ENCODE measurements around the gene RASSF1.
"Not testable (repeated sequence)": the region's sequence is repeated elsewhere in the genome, so short reads cannot be mapped to it uniquely, and the experiment has no call there.

RASSF1 gene

DNA sequence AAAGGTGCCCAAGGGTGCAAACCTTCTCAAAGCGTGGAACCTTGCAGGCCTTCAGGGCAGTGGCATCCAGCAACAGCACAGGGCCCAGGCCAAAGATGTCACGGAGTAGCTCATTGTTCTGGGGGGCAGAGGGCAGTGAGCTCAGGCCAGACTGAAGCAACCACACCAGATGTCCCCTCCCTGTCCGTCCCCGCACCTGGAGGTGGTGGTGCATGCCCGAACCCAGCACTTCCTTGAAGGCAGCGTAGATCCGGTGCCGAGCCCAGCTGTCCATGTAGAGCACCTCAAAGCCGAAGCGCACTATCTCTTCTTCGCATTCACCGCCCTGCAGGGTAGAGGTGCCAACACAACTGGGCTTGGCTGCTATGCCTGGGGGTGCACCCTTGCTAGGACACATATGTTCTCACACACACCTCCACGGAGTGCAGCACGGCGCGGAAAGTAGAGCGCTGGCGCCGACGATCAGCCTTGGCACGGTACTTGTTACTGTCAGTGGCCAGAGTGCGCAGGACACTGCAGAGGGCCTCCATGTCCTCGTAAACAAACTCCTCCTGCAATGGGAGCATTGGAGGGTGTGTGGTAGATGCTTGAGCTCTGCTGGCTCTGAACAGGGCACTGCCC lies 52.1 kb downstream of the RASSF1 start:
- DNase-seq (ENCODE audit: low spot score) (no peak), FAIRE-seq (no peak)

DNA sequence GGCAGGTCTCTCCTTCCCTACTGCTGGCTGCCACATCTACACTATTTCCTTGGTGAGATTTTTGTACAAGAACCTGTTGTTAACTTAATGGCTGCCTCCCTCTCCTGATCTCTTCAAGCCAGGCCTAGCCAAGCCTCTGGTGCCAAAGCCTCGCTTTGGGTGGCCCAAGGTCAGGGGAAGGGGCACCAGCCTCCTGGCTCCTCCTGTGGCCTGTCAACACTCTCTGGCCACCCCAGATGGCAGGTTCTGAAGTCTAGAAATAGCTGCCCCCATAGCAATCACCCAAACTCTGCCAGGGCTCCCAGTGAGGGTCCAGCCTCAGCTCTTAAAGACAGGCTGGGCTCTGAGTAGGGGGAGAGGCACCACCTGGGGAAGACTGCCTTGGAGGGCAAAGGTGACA lies 53.4 kb downstream of the RASSF1 start:
- no peak for FAIRE-seq
- DNase-seq (ENCODE audit: low spot score), result no peak

DNA sequence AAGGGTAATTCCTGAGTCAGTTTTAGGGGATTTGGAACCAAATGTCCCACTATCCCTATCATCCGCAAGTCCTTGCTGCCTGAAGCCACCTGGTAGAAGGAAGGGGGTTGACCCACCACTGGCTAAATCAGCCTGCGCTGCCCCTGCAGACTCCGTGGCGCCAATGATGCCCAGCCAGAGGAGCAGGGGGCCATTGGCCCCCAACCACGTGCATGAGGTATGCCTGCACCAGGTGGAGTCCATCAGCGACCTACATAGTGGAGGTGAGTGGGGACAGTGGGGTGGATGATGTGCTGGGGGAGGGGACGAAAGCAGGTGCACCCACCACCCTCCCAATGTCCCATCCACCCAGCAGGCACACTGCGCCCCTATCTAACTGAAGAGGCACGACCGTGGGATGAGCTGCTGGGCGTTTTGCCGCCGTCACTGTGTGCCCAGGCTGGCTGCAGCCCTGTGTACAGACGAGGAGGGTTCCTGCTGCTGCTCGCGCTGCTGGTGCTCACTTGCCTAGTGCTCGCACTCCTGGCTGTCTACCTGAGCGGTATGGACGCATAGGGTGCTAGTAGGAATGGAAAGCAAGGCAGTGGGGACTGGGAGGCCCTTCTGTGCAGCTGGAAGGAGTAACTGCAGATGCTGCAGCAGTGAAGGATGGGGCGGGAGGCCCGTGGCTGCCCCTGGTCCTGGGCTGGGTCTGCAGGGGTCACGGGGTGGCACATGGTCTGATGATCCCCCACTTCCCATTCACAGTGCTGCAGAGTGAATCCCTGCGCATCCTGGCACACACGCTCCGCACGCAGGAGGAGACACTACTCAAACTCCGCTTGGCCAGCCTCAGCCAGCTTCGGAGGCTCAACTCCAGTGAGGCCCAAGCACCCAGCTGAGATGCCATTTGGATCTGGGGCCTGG lies 54.1 kb downstream of the RASSF1 start:
- DNase-seq (ENCODE audit: low spot score) (no peak), FAIRE-seq (no peak)

DNA sequence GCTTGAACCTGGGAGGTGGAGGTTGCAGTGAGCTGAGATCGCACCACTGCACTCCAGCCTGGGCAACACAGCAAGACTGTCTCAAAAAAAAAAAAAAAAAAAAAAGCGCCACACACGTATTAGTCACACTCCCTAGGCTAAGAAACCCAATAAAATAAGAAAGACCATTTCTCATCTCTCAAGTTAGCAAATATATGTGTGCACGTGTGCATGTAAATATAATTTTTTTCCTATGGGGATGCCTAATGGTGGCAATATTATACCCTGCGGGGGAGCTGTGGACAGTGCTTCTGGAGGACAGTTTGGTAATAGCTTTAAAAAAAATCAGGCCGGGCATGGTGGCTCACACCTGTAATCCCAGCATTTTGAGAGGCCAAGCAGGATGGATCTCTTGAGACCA lies 56.5 kb downstream of the RASSF1 start:
- not testable (repeated sequence) for DNase-seq (ENCODE audit: low spot score); FAIRE-seq

All from RCC 7860 (cell line).